Body of pancreas (tissue), 4 donors: ENCODE measurements around the gene CAPN15. TPM values are rescaled to one million over a fixed set of nuclear protein-coding genes. Genes with fewer than 3 reads are reported as not detected.

ENCODE experiments used
- ATAC-seq: fragments of 150-250 bp; one replicate; pipeline ENCODE4 v1.9.1; 2016
- DNase-seq, 4 donors: peaks; one replicate each; pipeline ENCODE4 v3.0.0-alpha.2; 2019
- H3K27ac ChIP-seq, 4 donors: fragments of 200-600 bp; sonication (generic); 1 replicate in 3 of 4; 2 replicates in 1 of 4; pipeline versions ENCODE4 v1.5.1 to v1.6.1; 2016 to 2019; ENCODE audit warnings: mild to moderate bottlenecking in 1 of 4, mixed read lengths in 1 of 4, moderate library complexity in 1 of 4
- H3K27me3 ChIP-seq, 2 donors: fragments of 200-600 bp; sonication (generic); one replicate each; pipeline ENCODE4 v1.6.0; 2016; ENCODE audit warnings: mild to moderate bottlenecking in 1 of 2
- H3K36me3 ChIP-seq, 2 donors: fragments of 200-600 bp; sonication (generic); replicated peaks in 1 of 2; 2 replicates each; pipeline ENCODE4 v1.5.1; 2016; ENCODE audit warnings: low read depth in 2 of 2; ENCODE audit not compliant: insufficient read depth in 1 of 2
- H3K4me1 ChIP-seq: fragments of 200-600 bp; sonication (generic); one replicate; pipeline ENCODE4 v1.6.0; 2016
- H3K4me3 ChIP-seq, 2 donors: fragments of 200-600 bp; sonication (generic); 1 replicate in 1 of 2; 2 replicates in 1 of 2; pipeline ENCODE4 v1.5.1; 2016 to 2019
- H3K9me3 ChIP-seq, 3 donors: fragments of 200-600 bp; sonication (generic); 1 replicate in 2 of 3; 2 replicates in 1 of 3; pipeline ENCODE4 v1.5.1; 2016
- POLR2A ChIP-seq, 3 donors: fragments of 450-650 bp; IDR thresholded peaks; one replicate each; pipeline ENCODE4 v1.6.1; 2016; ENCODE audit warnings: antibody characterized with exemption in 3 of 3, mild to moderate bottlenecking in 2 of 3
- WGBS, 2 donors: methylation state at CpG; one replicate each; pipeline ENCODE4 v1.1.5; 2017; 5-methylcytosine and 5-hydroxymethylcytosine counted together
- intact Hi-C: fragments of 100-400 bp; cut with DNase I; formaldehyde crosslinking; loops from one replicate; pipeline ENCODE4 v1.15.1; 2023
- total RNA-seq, 2 donors: library from RNA; depleted of rRNA; stranded (reverse); fragments of >200 nt; gene quantifications; one replicate each; pipeline ENCODE4 v1.1.0, GENCODE V29; 2016
- TF ChIP-seq, protein P1 (sequence below), 7 experiments: fragments of 450-650 bp in 4 of 7; fragments of 200-600 bp in 3 of 7; sonication (generic) in 3 of 7; IDR thresholded peaks; one replicate each; pipeline ENCODE4 v1.5.1; 2016 to 2019; ENCODE audit warnings: antibody characterized with exemption in 7 of 7

CAPN15 gene
- total RNA-seq, 2 donors from 2014 or later = 48.0 to 104 TPM

DNA sequence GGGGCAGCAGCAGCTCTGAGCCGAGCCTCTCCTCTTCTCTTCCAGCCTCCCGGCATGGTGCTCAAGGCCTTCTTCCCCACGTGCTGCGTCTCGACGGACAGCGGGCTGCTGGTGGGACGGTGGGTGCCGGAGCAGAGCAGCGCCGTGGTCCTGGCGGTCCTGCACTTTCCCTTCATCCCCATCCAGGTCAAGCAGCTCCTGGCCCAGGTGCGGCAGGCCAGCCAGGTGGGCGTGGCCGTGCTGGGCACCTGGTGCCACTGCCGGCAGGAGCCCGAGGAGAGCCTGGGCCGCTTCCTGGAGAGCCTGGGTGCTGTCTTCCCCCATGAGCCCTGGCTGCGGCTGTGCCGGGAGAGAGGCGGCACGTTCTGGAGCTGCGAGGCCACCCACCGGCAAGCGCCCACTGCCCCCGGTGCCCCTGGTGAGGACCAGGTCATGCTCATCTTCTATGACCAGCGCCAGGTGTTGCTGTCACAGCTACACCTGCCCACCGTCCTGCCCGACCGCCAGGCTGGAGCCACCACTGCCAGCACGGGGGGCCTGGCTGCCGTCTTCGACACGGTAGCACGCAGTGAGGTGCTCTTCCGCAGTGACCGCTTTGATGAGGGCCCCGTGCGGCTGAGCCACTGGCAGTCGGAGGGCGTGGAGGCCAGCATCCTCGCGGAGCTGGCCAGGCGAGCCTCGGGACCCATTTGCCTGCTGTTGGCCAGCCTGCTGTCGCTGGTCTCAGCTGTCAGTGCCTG lies 46.7 kb downstream of the CAPN15 start:
- Histone ChIP-seq H3K4me3 (no peak overlapping the region), H3K27ac (no peak overlapping the region), H3K27me3 (no peaks in the 10 kb centered on the region), H3K36me3 (peaks cover 0 to 11% of the 10 kb centered on the region in 2 donors), H3K4me1 (peaks cover 21% of the 10 kb centered on the region), H3K9me3 (no peaks in the 10 kb centered on the region)
- intact Hi-C loops = no loop called here
- ATAC-seq (no peak), DNase-seq (no peak)
- TF ChIP-seq, protein P1, sequence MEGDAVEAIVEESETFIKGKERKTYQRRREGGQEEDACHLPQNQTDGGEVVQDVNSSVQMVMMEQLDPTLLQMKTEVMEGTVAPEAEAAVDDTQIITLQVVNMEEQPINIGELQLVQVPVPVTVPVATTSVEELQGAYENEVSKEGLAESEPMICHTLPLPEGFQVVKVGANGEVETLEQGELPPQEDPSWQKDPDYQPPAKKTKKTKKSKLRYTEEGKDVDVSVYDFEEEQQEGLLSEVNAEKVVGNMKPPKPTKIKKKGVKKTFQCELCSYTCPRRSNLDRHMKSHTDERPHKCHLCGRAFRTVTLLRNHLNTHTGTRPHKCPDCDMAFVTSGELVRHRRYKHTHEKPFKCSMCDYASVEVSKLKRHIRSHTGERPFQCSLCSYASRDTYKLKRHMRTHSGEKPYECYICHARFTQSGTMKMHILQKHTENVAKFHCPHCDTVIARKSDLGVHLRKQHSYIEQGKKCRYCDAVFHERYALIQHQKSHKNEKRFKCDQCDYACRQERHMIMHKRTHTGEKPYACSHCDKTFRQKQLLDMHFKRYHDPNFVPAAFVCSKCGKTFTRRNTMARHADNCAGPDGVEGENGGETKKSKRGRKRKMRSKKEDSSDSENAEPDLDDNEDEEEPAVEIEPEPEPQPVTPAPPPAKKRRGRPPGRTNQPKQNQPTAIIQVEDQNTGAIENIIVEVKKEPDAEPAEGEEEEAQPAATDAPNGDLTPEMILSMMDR (IDR thresholded peaks at IDR 0.05) = no peak
- no peak for TF ChIP-seq POLR2A (IDR thresholded peaks at IDR 0.05)
- WGBS, 2 donors = 94% methylated on average over 18 to 40 of the region's 46 CpGs

DNA sequence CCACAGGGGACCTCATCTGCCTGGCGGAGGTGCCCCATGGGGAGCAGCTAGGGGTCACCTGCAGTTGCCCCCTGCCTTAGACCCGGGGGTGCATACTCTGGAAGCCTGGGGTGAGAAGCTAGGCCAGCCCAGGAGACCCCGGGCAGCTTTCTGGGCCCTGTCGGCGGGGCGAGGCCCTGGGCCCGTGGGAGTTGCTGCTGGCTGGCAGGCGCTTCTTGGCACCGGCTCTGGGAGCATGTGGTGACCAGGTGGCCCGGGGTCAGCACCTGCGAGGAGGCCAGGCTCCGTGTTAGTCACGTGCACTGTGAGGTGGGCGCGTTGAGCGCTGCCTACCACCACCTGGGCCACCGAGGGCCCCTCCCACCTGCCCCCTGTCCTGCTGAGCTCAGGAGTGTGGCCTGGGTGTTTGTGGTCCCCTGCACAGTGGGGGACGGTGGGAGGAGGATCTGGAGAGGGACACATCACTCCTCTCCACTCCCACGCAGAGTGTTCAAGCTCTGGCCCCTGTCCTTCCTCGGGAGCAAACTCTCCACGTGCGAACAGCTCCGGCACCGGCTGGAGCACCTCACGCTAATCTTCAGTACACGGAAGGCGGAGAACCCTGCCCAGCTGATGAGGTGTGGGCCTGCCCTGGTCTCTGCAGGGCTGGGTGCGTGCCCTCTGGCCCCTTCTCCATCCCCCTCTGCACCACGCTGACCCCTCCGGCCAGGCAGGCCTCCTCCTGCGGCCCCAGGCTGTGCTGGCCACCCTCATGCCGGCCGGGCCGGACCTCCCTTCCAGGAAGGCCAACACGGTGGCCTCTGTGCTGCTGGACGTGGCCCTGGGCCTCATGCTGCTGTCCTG lies 48.1 kb downstream of the CAPN15 start:
- peaks cover 29% of the 10 kb centered on the region for H3K4me1 ChIP-seq
- H3K4me3 ChIP-seq = no peak overlapping the region
- no peaks in the 10 kb centered on the region for H3K9me3 ChIP-seq
- intact Hi-C loops = no loop called here
- no peak for TF ChIP-seq POLR2A (IDR thresholded peaks at IDR 0.05)
- no peak overlapping the region for H3K27ac ChIP-seq
- WGBS, 2 donors = 86 to 94% methylated on average over 7 to 34 of the region's 36 CpGs
- DNase-seq = no peak
- ATAC-seq = no peak
- no peaks in the 10 kb centered on the region for H3K27me3 ChIP-seq
- peaks cover 0 to 11% of the 10 kb centered on the region in 2 donors for H3K36me3 ChIP-seq

DNA sequence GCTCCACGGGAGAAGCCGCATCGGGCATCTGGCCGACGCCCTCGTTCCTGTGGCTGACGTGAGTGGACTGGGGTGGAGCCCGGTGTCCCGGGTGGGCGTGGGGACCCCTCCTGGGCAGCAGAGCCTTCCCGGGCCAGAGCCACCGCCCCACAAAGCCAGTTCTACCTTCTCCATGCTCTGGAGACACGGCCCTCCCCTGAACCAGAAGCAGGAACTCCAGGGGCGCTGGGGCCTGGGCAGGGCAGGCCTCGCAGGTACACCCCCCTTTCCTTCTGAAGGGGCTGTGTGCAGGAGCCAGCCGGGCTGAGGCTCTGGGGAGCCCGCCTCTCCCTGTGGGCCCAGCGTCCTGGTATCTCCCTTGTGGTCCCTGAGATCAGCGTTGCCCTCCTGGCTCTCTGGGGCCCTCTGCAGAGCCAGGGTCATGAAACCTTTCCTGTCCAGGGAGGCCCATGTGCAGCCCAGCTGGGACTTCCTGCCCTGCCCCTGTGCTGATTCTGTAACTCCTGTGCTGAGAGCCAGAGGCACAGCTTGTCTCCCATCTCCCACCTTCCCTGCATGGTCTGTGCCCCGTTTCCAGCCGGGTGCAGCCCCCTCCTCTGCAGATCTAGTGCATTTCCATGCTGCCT lies 48.8 kb downstream of the CAPN15 start:
- H3K4me1 ChIP-seq = peaks cover 29% of the 10 kb centered on the region
- 83 to 87% methylated on average over 3 to 21 of the region's 21 CpGs for WGBS, 2 donors
- no peak for DNase-seq

DNA sequence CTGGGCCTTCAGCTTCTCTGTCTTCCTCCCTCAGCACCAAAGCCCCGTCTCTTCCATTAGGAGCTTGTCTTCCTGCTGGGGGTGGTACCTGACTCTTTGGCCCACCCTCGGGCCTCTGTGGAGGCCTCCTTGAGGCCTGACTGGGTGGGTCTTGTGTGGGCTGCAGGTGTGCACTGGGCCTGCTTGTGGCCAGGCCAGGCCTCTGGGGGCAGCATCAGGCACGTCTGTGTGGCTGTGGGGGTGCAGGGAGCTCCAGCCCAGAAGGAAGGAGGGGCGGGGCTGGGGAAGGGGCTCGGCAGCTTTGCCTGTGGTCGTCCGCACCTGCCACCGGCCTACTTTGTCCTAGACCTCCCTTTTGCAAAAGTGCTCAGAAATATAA lies 49.3 kb downstream of the CAPN15 start:
- intact Hi-C loops = no loop called here
- 62 to 78% methylated on average over 5 to 8 of the region's 8 CpGs for WGBS, 2 donors
- H3K4me3 ChIP-seq = no peak overlapping the region
- TF ChIP-seq, protein P1 (IDR thresholded peaks at IDR 0.05) = no peak
- no peak for TF ChIP-seq POLR2A (IDR thresholded peaks at IDR 0.05)
- H3K36me3 ChIP-seq = peaks cover 0 to 11% of the 10 kb centered on the region in 2 donors
- H3K27me3 ChIP-seq = no peaks in the 10 kb centered on the region
- no peak overlapping the region for H3K27ac ChIP-seq
- DNase-seq = no peak
- H3K9me3 ChIP-seq = no peaks in the 10 kb centered on the region
- peaks cover 29% of the 10 kb centered on the region for H3K4me1 ChIP-seq
- ATAC-seq = no peak

More for the DNA sequence above, 48.8 kb downstream of the CAPN15 start:
- ATAC-seq = no peak
- intact Hi-C loops = no loop called here
- Histone ChIP-seq H3K9me3 (no peaks in the 10 kb centered on the region), H3K36me3 (peaks cover 0 to 11% of the 10 kb centered on the region in 2 donors), H3K27ac (no peak overlapping the region), H3K27me3 (no peaks in the 10 kb centered on the region), H3K4me3 (no peak overlapping the region)
- TF ChIP-seq, protein P1 (IDR thresholded peaks at IDR 0.05) = no peak
- TF ChIP-seq POLR2A (IDR thresholded peaks at IDR 0.05) = no peak

DNA sequence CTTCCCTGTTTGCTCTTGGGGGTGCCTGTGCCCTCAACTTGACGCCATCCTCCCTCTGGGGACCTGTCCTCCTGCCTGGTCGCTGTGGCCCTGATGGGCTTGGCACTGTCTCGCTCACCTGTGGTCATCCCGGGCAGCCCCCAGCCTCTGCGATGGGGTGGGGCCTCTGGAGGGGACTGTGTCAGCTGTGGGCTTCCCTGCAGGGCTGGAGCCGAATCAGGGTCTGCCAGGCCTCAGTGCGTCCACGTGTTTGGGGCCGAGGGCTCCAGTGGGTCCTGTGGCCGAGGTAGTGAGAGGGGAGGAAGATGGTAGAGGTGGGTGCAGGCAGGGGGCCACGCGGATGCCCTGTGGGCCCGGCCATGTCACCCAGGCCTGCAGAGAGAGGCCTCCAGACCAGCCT lies 50.3 kb downstream of the CAPN15 start:
- DNase-seq = no peak
- Histone ChIP-seq H3K4me1 (peaks cover 39% of the 10 kb centered on the region), H3K4me3 (no peak overlapping the region), H3K27ac (no peak overlapping the region), H3K9me3 (no peaks in the 10 kb centered on the region), H3K27me3 (no peaks in the 10 kb centered on the region), H3K36me3 (peaks cover 0 to 11% of the 10 kb centered on the region in 2 donors)
- 80 to 92% methylated on average over 2 to 13 of the region's 13 CpGs for WGBS, 2 donors
- ATAC-seq = no peak
- TF ChIP-seq, protein P1 (IDR thresholded peaks at IDR 0.05) = no peak
- no peak for TF ChIP-seq POLR2A (IDR thresholded peaks at IDR 0.05)
- intact Hi-C loops = no loop called here
